Body of pancreas (tissue), 4 donors: ENCODE data around the gene FOXD3.

Experiments
- POLR2A ChIP-seq, 3 donors: fragments of 450-650 bp; IDR thresholded peaks; one replicate each; pipeline ENCODE4 v1.6.1; 2016; ENCODE audit warnings: antibody characterized with exemption in 3 of 3, mild to moderate bottlenecking in 2 of 3
- TF ChIP-seq, protein P1 (sequence below), 7 experiments: fragments of 450-650 bp in 4 of 7; fragments of 200-600 bp in 3 of 7; sonication (generic) in 3 of 7; IDR thresholded peaks; one replicate each; pipeline ENCODE4 v1.5.1; 2016 to 2019; ENCODE audit warnings: antibody characterized with exemption in 7 of 7

DNA sequence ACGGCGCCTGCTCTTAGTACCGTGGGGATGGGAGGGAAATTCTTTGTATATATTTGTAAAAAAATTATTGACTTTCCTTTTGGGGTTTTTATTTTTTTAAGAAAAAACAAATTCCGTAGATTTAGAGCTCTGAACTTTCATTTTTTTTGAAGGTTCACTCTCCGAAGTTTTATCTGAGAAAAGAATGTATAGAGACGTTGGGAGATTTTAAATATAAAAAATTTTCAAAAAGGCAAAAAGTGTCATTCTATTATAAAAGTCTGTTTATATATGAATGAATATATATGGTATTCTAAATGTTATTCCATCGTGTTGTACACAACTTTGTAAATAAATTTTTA, 2.4 kb downstream of the FOXD3 start:
- TF ChIP-seq, protein P1, sequence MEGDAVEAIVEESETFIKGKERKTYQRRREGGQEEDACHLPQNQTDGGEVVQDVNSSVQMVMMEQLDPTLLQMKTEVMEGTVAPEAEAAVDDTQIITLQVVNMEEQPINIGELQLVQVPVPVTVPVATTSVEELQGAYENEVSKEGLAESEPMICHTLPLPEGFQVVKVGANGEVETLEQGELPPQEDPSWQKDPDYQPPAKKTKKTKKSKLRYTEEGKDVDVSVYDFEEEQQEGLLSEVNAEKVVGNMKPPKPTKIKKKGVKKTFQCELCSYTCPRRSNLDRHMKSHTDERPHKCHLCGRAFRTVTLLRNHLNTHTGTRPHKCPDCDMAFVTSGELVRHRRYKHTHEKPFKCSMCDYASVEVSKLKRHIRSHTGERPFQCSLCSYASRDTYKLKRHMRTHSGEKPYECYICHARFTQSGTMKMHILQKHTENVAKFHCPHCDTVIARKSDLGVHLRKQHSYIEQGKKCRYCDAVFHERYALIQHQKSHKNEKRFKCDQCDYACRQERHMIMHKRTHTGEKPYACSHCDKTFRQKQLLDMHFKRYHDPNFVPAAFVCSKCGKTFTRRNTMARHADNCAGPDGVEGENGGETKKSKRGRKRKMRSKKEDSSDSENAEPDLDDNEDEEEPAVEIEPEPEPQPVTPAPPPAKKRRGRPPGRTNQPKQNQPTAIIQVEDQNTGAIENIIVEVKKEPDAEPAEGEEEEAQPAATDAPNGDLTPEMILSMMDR (IDR thresholded peaks at IDR 0.05), result no peak
- no peak for TF ChIP-seq POLR2A (IDR thresholded peaks at IDR 0.05)
